ENCODE data around the gene TEF.
"Not testable (repeated sequence)": the region's sequence is repeated elsewhere in the genome, so short reads cannot be mapped to it uniquely, and the experiment has no call there.

Gene TEF

DNA sequence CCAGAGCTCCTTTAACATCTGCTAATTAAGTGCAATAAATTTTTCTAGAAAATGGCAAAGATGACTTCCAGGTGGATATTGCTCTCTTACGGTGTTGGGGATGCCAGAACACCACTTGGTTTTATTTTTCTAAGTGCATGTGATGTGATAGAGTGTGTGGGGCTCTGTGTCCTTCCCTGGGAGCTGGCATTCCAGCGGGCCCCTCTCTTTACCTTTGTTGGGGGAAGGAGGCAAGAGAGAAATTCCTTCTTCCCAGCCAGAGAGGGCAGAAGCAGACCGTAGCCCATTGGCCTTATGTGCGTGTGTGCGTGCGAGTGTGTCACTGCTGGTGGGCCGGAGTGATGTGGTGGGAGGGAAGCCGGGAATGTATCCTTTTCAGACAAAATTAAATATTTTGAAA is 17.2 kb downstream of the TEF start:
- DNase-seq, result no peak
- Histone ChIP-seq H3K27ac (no peak overlapping the region), H3K4me3 (ENCODE audit: low read depth, low read length) (no peak overlapping the region), H3K36me3 (replicated peaks) (no peaks in the 10 kb centered on the region), H3K27me3 (replicated peaks) (no peaks in the 10 kb centered on the region)
- TF ChIP-seq, protein P1, sequence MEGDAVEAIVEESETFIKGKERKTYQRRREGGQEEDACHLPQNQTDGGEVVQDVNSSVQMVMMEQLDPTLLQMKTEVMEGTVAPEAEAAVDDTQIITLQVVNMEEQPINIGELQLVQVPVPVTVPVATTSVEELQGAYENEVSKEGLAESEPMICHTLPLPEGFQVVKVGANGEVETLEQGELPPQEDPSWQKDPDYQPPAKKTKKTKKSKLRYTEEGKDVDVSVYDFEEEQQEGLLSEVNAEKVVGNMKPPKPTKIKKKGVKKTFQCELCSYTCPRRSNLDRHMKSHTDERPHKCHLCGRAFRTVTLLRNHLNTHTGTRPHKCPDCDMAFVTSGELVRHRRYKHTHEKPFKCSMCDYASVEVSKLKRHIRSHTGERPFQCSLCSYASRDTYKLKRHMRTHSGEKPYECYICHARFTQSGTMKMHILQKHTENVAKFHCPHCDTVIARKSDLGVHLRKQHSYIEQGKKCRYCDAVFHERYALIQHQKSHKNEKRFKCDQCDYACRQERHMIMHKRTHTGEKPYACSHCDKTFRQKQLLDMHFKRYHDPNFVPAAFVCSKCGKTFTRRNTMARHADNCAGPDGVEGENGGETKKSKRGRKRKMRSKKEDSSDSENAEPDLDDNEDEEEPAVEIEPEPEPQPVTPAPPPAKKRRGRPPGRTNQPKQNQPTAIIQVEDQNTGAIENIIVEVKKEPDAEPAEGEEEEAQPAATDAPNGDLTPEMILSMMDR (IDR thresholded peaks at IDR 0.05; ENCODE audit: low read depth, low read length, missing control alignments), result no peak
- in situ Hi-C loops (cut with HindIII; ENCODE audit: low pct_ligation_motif_present, low sequenced_read_pairs), result no loop called here

DNA sequence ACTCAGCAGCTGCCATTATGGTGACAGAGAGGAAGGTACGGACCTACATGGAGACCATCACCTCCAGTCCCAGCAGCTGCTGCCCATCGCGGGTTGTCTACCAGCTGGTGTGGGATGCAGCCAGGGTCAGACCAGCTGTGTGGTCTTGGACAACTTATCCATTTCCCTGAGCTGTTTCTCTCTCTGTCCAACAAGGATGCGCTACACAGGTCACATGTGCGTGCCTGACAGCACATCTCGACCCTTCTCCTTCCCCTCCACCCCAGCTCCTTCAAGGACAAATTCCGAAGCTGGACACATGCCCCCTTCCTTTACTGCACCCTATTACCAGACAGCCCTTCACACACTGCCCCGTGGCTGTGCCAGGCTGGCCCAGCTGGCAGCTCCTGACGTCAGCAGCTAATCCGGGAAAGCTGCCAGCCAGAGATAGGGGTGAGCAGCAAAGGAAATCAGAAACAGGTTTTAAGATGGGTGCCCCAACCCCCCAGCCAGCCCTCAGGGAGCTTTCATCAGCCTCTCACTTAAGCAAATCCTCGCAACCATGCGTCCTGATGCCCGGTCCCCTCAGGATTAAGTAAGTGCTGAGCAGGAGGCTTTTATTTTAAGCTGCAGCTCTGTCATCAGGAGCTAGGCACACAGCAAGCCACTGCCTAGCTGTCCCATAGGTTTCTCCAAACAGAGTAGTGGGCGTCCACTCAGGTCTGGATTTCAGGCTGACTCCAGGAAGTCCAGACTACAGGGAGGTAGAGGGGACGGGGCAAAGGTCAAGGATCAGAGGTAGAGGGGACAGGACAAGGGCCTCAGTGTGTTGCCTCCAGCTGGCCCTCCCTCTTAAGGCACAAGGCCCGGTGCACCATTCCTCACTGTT is 20.3 kb downstream of the TEF start:
- in situ Hi-C loops (cut with HindIII; ENCODE audit: low pct_ligation_motif_present, low sequenced_read_pairs), result no loop called here
- Histone ChIP-seq H3K36me3 (replicated peaks) (no peaks in the 10 kb centered on the region), H3K27ac (no peak overlapping the region), H3K4me3 (ENCODE audit: low read depth, low read length) (no peak overlapping the region), H3K27me3 (replicated peaks) (no peaks in the 10 kb centered on the region)
- DNase-seq, result peak; percentile 6
- TF ChIP-seq, protein P1 (IDR thresholded peaks at IDR 0.05; ENCODE audit: low read depth, low read length, missing control alignments), result no peak

DNA sequence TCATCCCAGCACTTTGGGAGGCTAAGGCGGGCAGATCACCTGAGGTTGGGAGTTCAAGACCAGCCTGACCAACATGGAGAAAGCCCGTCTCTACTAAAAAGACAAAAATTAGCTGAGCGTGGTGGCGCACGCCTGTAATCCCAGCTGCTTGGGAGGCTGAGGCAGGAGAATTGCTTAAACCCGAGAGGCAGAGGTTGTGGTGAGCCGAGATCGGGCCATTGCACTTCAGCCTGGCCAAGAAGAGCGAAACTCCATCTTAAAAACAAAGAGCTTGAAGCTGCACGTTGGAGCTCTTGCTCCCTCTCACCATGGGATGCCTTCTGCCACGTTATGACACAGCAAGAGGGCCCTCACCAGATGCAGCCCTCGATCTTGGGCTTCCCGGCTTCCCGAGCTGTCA is 21.1 kb downstream of the TEF start:
- H3K27ac ChIP-seq; in situ Hi-C loops (cut with HindIII; ENCODE audit: low pct_ligation_motif_present, low sequenced_read_pairs); H3K36me3 ChIP-seq (replicated peaks); H3K4me3 ChIP-seq (ENCODE audit: low read depth, low read length); DNase-seq; H3K27me3 ChIP-seq (replicated peaks): not testable (repeated sequence)

DNA sequence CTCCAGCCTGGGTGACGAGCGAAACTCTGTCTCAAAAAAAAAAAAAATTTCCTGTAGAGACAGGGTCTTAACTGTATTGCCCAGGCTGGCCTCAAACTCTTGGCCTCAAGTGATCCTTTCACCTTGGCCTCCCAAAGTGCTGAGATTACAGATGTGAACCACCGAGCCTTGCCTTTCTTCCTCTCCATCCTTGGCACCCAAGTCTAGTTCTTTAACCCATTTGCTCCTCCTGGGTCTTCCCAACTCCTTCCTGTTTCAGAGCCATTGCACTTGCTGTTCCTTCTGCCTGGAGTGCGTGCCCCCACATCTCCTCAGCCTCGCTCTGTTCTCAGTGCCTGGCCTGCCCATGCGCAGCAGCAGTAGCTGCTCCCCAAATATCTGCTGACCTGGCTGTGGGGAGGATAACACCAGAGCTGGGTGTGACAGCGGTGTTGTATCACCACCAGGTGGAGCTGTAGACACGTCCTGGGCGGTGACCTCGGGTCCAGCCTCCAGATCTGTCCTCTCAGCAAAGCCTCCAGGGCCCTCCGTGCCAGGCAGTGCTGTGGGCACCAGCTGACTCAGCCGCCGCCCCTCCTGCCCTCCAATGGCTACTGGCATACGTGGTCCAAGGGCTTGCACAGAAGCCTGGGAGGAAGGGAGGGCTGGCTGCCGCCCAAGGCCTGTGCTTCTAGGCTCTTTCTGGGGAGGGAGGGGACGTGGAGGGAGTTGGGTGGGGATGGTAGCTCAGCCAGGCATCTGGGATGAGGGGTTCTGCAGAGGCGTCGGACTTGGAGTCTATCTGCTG is 22.0 kb downstream of the TEF start:
- TF ChIP-seq, protein P1 (IDR thresholded peaks at IDR 0.05; ENCODE audit: low read depth, low read length, missing control alignments), result peak; percentile 98
- in situ Hi-C loops (cut with HindIII; ENCODE audit: low pct_ligation_motif_present, low sequenced_read_pairs), result no loop called here
- peak overlapping the region; percentile 5 for H3K4me3 ChIP-seq (ENCODE audit: low read depth, low read length)
- H3K36me3 ChIP-seq (replicated peaks), result no peaks in the 10 kb centered on the region
- H3K27ac ChIP-seq, result no peak overlapping the region
- DNase-seq, result peak; percentile 73
- no peaks in the 10 kb centered on the region for H3K27me3 ChIP-seq (replicated peaks)

DNA sequence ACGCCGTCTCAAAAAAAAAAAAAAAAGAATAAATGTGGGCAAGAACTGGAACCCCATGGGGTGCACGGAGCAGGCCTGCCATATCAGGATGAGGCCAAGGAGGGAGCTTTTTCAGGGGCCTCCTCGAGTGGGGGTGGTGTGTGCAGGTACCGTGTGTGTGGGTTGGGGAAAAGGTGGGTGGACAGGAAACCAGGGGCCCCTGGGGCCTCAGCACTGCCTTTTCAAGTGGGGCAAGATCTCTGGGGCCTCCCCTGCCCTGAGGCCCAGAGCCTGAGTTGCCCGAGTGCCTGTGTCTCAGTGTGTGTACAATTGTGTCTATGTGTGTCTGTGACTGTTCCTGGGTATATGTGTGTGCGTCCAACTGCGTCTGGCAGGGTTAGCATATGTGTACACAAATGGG is 23.8 kb downstream of the TEF start:
- in situ Hi-C loops (cut with HindIII; ENCODE audit: low pct_ligation_motif_present, low sequenced_read_pairs), result no loop called here
- H3K27ac ChIP-seq, result no peak overlapping the region
- no peaks in the 10 kb centered on the region for H3K27me3 ChIP-seq (replicated peaks)

DNA sequence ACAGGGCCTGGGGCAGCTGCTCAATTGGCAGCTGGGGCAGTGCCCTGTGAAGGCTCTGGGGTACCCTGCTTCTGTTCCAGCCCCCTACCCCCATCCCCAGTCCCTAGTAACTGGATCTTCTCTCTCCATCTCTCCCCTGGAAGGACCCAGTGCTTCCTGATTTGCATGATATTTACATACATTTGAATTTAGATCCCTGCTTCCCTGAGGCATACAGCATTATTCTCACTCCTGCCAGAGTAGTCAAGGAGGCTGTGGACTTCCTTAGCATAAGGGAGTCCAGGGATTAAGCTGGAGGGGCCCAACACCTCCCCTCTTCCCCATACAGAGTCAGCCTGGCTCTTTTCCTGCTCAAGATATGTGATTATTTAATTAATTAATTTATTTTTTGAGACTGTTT is 24.7 kb downstream of the TEF start:
- in situ Hi-C loops (cut with HindIII; ENCODE audit: low pct_ligation_motif_present, low sequenced_read_pairs), result no loop called here
- no peaks in the 10 kb centered on the region for H3K27me3 ChIP-seq (replicated peaks)
- H3K4me3 ChIP-seq (ENCODE audit: low read depth, low read length), result no peak overlapping the region
- H3K36me3 ChIP-seq (replicated peaks), result no peaks in the 10 kb centered on the region
- no peak overlapping the region for H3K27ac ChIP-seq
- DNase-seq, result no peak
- TF ChIP-seq, protein P1 (IDR thresholded peaks at IDR 0.05; ENCODE audit: low read depth, low read length, missing control alignments), result no peak

More for the DNA sequence above, 23.8 kb downstream of the TEF start:
- no peak overlapping the region for H3K4me3 ChIP-seq (ENCODE audit: low read depth, low read length)
- DNase-seq, result no peak
- TF ChIP-seq, protein P1 (IDR thresholded peaks at IDR 0.05; ENCODE audit: low read depth, low read length, missing control alignments), result no peak
- H3K36me3 ChIP-seq (replicated peaks), result no peaks in the 10 kb centered on the region
